ENCODE measurements around the gene SH2D5.

- no peak for TF ChIP-seq CTCF (IDR thresholded peaks at IDR 0.05)
- no peak for TF ChIP-seq POLR2A (IDR thresholded peaks at IDR 0.05)
Measured at GRCh38 chr1:20689645-20690056, 42.9 kb downstream of the SH2D5 start.

Data from esophagus squamous epithelium (tissue), 4 donors.